Astrocyte (in vitro differentiated cells and primary cell): Measurements from ENCODE around the gene USP20. TPM values are rescaled to one million over a fixed set of nuclear protein-coding genes. Genes with fewer than 3 reads are reported as not detected.

Source experiments
- DNase-seq: peaks from one replicate; pipeline ENCODE4 v3.0.0-alpha.2; 2010; ENCODE audit warnings: low read depth
- FAIRE-seq: peaks from 2 replicates; lab custom pipeline; 2011; peaks lifted over from hg19 to GRCh38; lab: Jason Lieb, UNC
- H2AFZ ChIP-seq: 2 replicates; pipeline ENCODE4 v1.6.0; 2012; ENCODE audit warnings: low read depth, low read length, inconsistent platforms
- H3K27ac ChIP-seq: 2 replicates; pipeline ENCODE4 v1.5.1; 2011; ENCODE audit warnings: low read depth, low read length, inconsistent platforms
- H3K27me3 ChIP-seq: 2 replicates; pipeline ENCODE4 v1.6.0; 2011; ENCODE audit warnings: low read length, inconsistent platforms; ENCODE audit not compliant: insufficient read depth
- H3K36me3 ChIP-seq: 2 replicates; pipeline ENCODE4 v1.5.1; 2011; ENCODE audit warnings: low read length, inconsistent platforms; ENCODE audit not compliant: insufficient read depth
- H3K4me1 ChIP-seq: 2 replicates; pipeline ENCODE4 v1.5.1; 2011; ENCODE audit warnings: low read length, inconsistent platforms; ENCODE audit not compliant: insufficient read depth
- H3K4me2 ChIP-seq: 2 replicates; pipeline ENCODE4 v1.6.0; 2012; ENCODE audit warnings: low read length, inconsistent platforms
- H3K4me3 ChIP-seq: 2 replicates; pipeline ENCODE4 v1.5.1; 2011; ENCODE audit warnings: low read depth, mild to moderate bottlenecking, low read length, inconsistent platforms; ENCODE audit not compliant: insufficient read depth
- H3K79me2 ChIP-seq: 2 replicates; pipeline ENCODE4 v1.6.0; 2012; ENCODE audit warnings: mild to moderate bottlenecking, low read length, inconsistent platforms; ENCODE audit not compliant: insufficient read depth
- H3K9ac ChIP-seq: 2 replicates; pipeline ENCODE4 v1.6.0; 2012; ENCODE audit warnings: mild to moderate bottlenecking, low read length, inconsistent platforms
- H3K9me3 ChIP-seq: 2 replicates; pipeline ENCODE4 v1.5.1; 2012; ENCODE audit warnings: low read depth, mild to moderate bottlenecking, low read length, inconsistent platforms; ENCODE audit not compliant: insufficient read depth
- H4K20me1 ChIP-seq: 2 replicates; pipeline ENCODE4 v1.6.0; 2012; ENCODE audit warnings: low read length, inconsistent platforms; ENCODE audit not compliant: insufficient read depth
- H3K27ac Mint-ChIP-seq: one replicate; pipeline ENCODE4 v1.8.0; 2021; ENCODE audit warnings: mild to moderate bottlenecking, mixed read lengths; ENCODE audit not compliant: unreplicated experiment
- H3K27me3 Mint-ChIP-seq: one replicate; pipeline ENCODE4 v1.8.0; 2021; ENCODE audit warnings: low read depth, mixed read lengths; ENCODE audit not compliant: unreplicated experiment
- H3K36me3 Mint-ChIP-seq: one replicate; pipeline ENCODE4 v1.8.0; 2021; ENCODE audit warnings: low read depth, mixed read lengths; ENCODE audit not compliant: unreplicated experiment
- H3K4me1 Mint-ChIP-seq: one replicate; pipeline ENCODE4 v1.8.0; 2021; ENCODE audit warnings: low read depth, mixed read lengths; ENCODE audit not compliant: unreplicated experiment
- H3K4me3 Mint-ChIP-seq: one replicate; pipeline ENCODE4 v1.8.0; 2021; ENCODE audit warnings: mild to moderate bottlenecking, moderate library complexity, mixed read lengths; ENCODE audit not compliant: unreplicated experiment
- H3K9me3 Mint-ChIP-seq: one replicate; pipeline ENCODE4 v1.8.0; 2021; ENCODE audit warnings: mild to moderate bottlenecking, mixed read lengths; ENCODE audit not compliant: unreplicated experiment
- CTCF ChIP-seq: IDR thresholded peaks from 2 replicates; pipeline ENCODE4 v1.5.1; 2011; ENCODE audit warnings: low read depth, mild to moderate bottlenecking, inconsistent platforms, low read length, moderate library complexity; ENCODE audit not compliant: insufficient read depth
- EZH2 ChIP-seq: IDR thresholded peaks from 2 replicates; pipeline ENCODE4 v1.6.1; 2012; ENCODE audit warnings: mild to moderate bottlenecking, low read length, inconsistent platforms; ENCODE audit not compliant: insufficient read depth
- total RNA-seq: library from RNA; stranded (reverse); gene quantifications from 2 replicates; pipeline ENCODE4 v1.2.1, GENCODE V29; 2021

The USP20 gene
- total RNA-seq, 1 donor from 2014 or later = 24.1 TPM

- Mint-ChIP-seq H3K27ac (no peak overlapping the region), H3K36me3 (no peaks in the 10 kb centered on the region), H3K4me1 (peaks cover 2% of the 10 kb centered on the region), H3K27me3 (peaks cover 26% of the 10 kb centered on the region), H3K9me3 (no peaks in the 10 kb centered on the region), H3K4me3 (no peak overlapping the region)
- Histone ChIP-seq H2AFZ (no peak overlapping the region), H4K20me1 (peaks cover 3% of the 10 kb centered on the region), H3K79me2 (peaks cover 5% of the 10 kb centered on the region), H3K36me3 (no peaks in the 10 kb centered on the region), H3K4me2 (no peak overlapping the region), H3K4me1 (peaks cover 3% of the 10 kb centered on the region), H3K27ac (no peak overlapping the region), H3K27me3 (peaks cover 16% of the 10 kb centered on the region), H3K4me3 (no peak overlapping the region), H3K9me3 (no peaks in the 10 kb centered on the region), H3K9ac (no peak overlapping the region)
- FAIRE-seq = no peak
- no peak for TF ChIP-seq EZH2
- TF ChIP-seq CTCF = no peak
- no peak for DNase-seq
These were observed 36.3 kb upstream of the USP20 start for GRCh38 chr9:129798973-129799372.

- Mint-ChIP-seq H3K36me3 (peaks cover 6% of the 10 kb centered on the region), H3K27ac (no peak overlapping the region), H3K27me3 (peaks cover 3% of the 10 kb centered on the region), H3K9me3 (no peaks in the 10 kb centered on the region), H3K4me3 (no peak overlapping the region), H3K4me1 (peaks cover 9% of the 10 kb centered on the region)
- Histone ChIP-seq H3K27ac (no peak overlapping the region), H3K4me3 (no peak overlapping the region), H3K27me3 (no peaks in the 10 kb centered on the region), H4K20me1 (peaks cover 20% of the 10 kb centered on the region), H3K4me2 (no peak overlapping the region), H2AFZ (no peak overlapping the region), H3K79me2 (peaks cover 19% of the 10 kb centered on the region), H3K9me3 (no peaks in the 10 kb centered on the region), H3K9ac (no peak overlapping the region), H3K4me1 (peaks cover 5% of the 10 kb centered on the region), H3K36me3 (peaks cover 2% of the 10 kb centered on the region)
- no peak for DNase-seq
- no peak for FAIRE-seq
- no peak for TF ChIP-seq CTCF
- no peak for TF ChIP-seq EZH2
These were observed 33.8 kb upstream of the USP20 start for GRCh38 chr9:129801504-129801903.

GRCh38 chr9:129802833-129803675 lies 32.2 kb upstream of the USP20 start, which contains the start of gene TOR1B:
Gene TOR1B (plus strand): TSS chr9:129803184. CDS start chr9:129803213, 29 bp downstream.
- Histone ChIP-seq H3K27me3 (no peaks in the 10 kb centered on the region), H3K4me3 (peak within 1 kb of the TSS; percentile 71), H2AFZ (peak within 1 kb of the TSS; percentile 87), H3K9me3 (no peaks in the 10 kb centered on the region), H3K79me2 (peaks cover 25% of the 10 kb centered on the region), H3K4me1 (peaks cover 5% of the 10 kb centered on the region), H4K20me1 (peaks cover 26% of the 10 kb centered on the region), H3K9ac (peak within 1 kb of the TSS; percentile 79), H3K36me3 (peaks cover 4% of the 10 kb centered on the region), H3K27ac (peak within 1 kb of the TSS; percentile 47), H3K4me2 (peak within 1 kb of the TSS; percentile 91)
- peak within 1 kb of the TSS; percentile 85 for H3K4me3 Mint-ChIP-seq
- peaks cover 3% of the 10 kb centered on the region for H3K27me3 Mint-ChIP-seq
- peaks cover 8% of the 10 kb centered on the region for H3K36me3 Mint-ChIP-seq
- DNase-seq = peak; percentile 77
- H3K9me3 Mint-ChIP-seq = no peaks in the 10 kb centered on the region
- H3K27ac Mint-ChIP-seq = peak within 1 kb of the TSS; percentile 87
- H3K4me1 Mint-ChIP-seq = peaks cover 9% of the 10 kb centered on the region
- no peak for TF ChIP-seq EZH2
- no peak for TF ChIP-seq CTCF
- no peak for FAIRE-seq
